ENCODE data around the gene MIS18BP1. TPM values are rescaled to one million over a fixed set of nuclear protein-coding genes. Genes with fewer than 3 reads are reported as not detected.

Gene MIS18BP1
- total RNA-seq, 4 donors from 2014 or later: 10.8 to 20.8 (median 12.7) TPM

DNA sequence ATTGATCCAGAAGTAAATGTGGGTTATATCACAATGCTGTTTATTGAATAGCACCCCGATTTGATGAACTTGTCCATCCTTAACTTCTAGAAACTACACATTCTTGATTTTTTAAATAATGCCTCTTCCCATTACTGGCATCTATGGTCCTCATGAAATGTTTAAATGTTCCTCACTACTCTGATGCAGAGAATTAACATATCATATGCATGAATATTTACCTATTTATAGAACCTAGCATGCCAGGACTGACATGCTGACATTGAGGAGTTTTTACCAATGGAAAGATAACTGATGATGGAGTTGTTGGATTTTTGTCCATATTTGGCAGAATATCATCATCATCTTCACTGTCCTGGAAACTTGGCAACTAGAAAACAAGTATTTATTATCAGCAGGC is 42.8 kb downstream of the MIS18BP1 start:
- WGBS: 96% methylated on average over 1 of the region's 1 CpG

DNA sequence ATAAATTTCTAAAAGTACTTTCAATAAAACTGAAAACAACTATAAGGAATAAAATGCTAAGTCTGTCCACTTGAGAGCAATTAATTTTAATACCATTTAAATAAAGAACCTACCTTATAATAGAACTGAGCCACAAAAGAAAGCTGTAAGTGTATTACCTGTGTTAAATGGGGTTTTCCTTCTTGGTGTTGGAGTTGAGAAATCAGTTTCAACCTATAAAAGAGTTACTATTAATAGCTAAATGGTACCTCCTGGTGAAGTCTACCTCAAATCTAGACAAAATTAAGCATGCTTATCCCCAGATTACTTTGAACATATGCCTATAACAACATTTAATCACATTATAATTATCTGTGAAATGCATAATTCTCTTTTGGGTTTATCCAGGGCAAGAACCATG is 48.8 kb downstream of the MIS18BP1 start:
- H3K9me3 ChIP-seq: no peaks in the 10 kb centered on the region
- TF ChIP-seq, protein P1, sequence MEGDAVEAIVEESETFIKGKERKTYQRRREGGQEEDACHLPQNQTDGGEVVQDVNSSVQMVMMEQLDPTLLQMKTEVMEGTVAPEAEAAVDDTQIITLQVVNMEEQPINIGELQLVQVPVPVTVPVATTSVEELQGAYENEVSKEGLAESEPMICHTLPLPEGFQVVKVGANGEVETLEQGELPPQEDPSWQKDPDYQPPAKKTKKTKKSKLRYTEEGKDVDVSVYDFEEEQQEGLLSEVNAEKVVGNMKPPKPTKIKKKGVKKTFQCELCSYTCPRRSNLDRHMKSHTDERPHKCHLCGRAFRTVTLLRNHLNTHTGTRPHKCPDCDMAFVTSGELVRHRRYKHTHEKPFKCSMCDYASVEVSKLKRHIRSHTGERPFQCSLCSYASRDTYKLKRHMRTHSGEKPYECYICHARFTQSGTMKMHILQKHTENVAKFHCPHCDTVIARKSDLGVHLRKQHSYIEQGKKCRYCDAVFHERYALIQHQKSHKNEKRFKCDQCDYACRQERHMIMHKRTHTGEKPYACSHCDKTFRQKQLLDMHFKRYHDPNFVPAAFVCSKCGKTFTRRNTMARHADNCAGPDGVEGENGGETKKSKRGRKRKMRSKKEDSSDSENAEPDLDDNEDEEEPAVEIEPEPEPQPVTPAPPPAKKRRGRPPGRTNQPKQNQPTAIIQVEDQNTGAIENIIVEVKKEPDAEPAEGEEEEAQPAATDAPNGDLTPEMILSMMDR (IDR thresholded peaks at IDR 0.05): no peak
- TF ChIP-seq POLR2AphosphoS5 (IDR thresholded peaks at IDR 0.05) (no peak), POLR2A (IDR thresholded peaks at IDR 0.05; ENCODE audit: low read depth) (no peak), EP300 (IDR thresholded peaks at IDR 0.05) (no peak)
- no peak for DNase-seq (ENCODE audit: extremely low spot score)
- no peak overlapping the region for H3K27ac ChIP-seq (replicated peaks in 1 of 4)
- intact Hi-C loops (cut with DNase I): no loop called here
- no peak overlapping the region for H3K4me3 ChIP-seq
- H3K27me3 ChIP-seq: no peaks in the 10 kb centered on the region
- peaks cover 0 to 44% (median 9%) of the 10 kb centered on the region in 4 donors for H3K36me3 ChIP-seq
- no peaks in the 10 kb centered on the region for H3K4me1 ChIP-seq

More for the DNA sequence above, 42.8 kb downstream of the MIS18BP1 start:
- no peaks in the 10 kb centered on the region for H3K4me1 ChIP-seq
- intact Hi-C loops (cut with DNase I): no loop called here
- H3K36me3 ChIP-seq: peaks cover 0 to 70% (median 19%) of the 10 kb centered on the region in 4 donors
- H3K27ac ChIP-seq (replicated peaks in 1 of 4): no peak overlapping the region
- TF ChIP-seq, protein P1 (IDR thresholded peaks at IDR 0.05): no peak
- TF ChIP-seq EP300 (IDR thresholded peaks at IDR 0.05): no peak
- no peak for TF ChIP-seq POLR2A (IDR thresholded peaks at IDR 0.05; ENCODE audit: low read depth)
- TF ChIP-seq POLR2AphosphoS5 (IDR thresholded peaks at IDR 0.05): no peak
- no peaks in the 10 kb centered on the region for H3K27me3 ChIP-seq
- H3K9me3 ChIP-seq: no peaks in the 10 kb centered on the region
- no peak overlapping the region for H3K4me3 ChIP-seq
- no peak for DNase-seq (ENCODE audit: extremely low spot score)

DNA sequence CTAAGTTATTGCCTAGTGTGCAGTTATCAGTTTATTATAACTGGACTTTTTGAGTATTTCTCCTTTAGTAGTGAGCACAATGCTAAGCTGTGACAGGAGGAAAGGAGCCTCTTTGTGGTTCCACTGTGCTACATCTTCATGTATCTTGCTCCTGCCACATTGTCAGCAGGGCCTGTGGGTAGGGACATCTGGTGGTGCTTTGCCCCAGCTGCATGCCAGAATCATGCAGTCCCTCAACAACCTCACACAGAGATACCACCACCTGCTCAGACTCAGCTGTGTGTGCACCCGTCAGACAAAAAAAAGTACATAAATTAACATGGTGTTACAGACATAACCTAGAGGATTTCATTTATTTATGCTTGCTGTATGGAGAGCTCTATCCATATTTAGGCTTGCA is 51.1 kb downstream of the MIS18BP1 start:
- Histone ChIP-seq H3K36me3 (peaks cover 0 to 32% (median 3%) of the 10 kb centered on the region in 4 donors), H3K27ac (replicated peaks in 1 of 4) (no peak overlapping the region), H3K4me3 (no peak overlapping the region), H3K9me3 (no peaks in the 10 kb centered on the region), H3K27me3 (no peaks in the 10 kb centered on the region), H3K4me1 (peaks cover 0 to 10% (median 0%) of the 10 kb centered on the region in 4 donors)
- intact Hi-C loops (cut with DNase I): no loop called here
- TF ChIP-seq EP300 (IDR thresholded peaks at IDR 0.05): no peak
- TF ChIP-seq, protein P1 (IDR thresholded peaks at IDR 0.05): no peak
- TF ChIP-seq POLR2A (IDR thresholded peaks at IDR 0.05; ENCODE audit: low read depth): no peak
- TF ChIP-seq POLR2AphosphoS5 (IDR thresholded peaks at IDR 0.05): no peak
- 67% methylated on average over 1 of the region's 1 CpG for WGBS
- DNase-seq (ENCODE audit: extremely low spot score): no peak

DNA sequence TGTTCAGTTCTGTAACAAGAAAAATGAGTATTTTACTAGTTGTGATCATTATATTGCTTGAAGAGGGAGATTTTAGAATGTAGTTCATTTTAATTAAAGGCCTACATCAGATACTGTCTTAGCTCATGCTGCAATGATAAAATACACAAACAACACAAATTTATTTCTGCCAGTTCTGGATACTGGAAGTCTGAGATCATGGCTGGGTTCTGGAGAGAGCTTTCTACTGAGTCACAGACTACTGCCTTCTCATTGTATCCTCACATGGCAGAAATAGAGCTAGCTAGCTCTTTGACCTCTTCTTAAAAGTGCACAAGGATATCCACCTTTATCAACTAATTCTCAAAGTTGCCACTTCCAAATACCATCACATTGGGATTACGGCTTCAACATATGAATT is 53.8 kb downstream of the MIS18BP1 start:
- Histone ChIP-seq H3K9me3 (no peaks in the 10 kb centered on the region), H3K4me1 (peaks cover 0 to 14% (median 2%) of the 10 kb centered on the region in 4 donors), H3K27ac (replicated peaks in 1 of 4) (no peak overlapping the region), H3K36me3 (peaks cover 0 to 18% (median 0%) of the 10 kb centered on the region in 4 donors), H3K27me3 (no peaks in the 10 kb centered on the region), H3K4me3 (no peak overlapping the region)
- intact Hi-C loops (cut with DNase I): no loop called here
- TF ChIP-seq EP300 (IDR thresholded peaks at IDR 0.05): no peak
- no peak for TF ChIP-seq POLR2A (IDR thresholded peaks at IDR 0.05; ENCODE audit: low read depth)
- TF ChIP-seq, protein P1 (IDR thresholded peaks at IDR 0.05): no peak
- no peak for TF ChIP-seq POLR2AphosphoS5 (IDR thresholded peaks at IDR 0.05)
- no peak for DNase-seq (ENCODE audit: extremely low spot score)
- 100% methylated on average over 1 of the region's 1 CpG for WGBS

DNA sequence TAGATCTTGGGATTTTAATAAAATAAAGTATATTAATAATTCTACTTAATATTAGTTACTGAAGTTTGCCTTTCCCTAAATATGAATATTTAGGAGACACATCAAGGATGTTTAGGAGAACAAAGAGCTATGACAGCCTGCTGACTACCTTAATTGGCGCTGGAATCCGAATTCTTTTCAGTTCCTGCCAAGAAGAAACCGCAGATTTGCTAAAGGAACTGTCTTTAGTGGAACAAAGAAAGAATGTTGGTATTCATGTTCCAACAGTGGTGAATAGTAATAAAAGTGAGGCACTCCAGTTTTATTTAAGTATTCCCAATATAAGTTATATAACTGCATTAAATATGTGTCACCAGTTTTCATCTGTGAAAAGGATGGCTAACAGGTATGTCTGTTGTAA is 54.5 kb downstream of the MIS18BP1 start:
- intact Hi-C loops (cut with DNase I): no loop called here
- H3K36me3 ChIP-seq: peaks cover 0 to 18% (median 0%) of the 10 kb centered on the region in 4 donors
- peaks cover 0 to 14% (median 2%) of the 10 kb centered on the region in 4 donors for H3K4me1 ChIP-seq
- 44% methylated on average over 3 of the region's 3 CpGs for WGBS
- no peaks in the 10 kb centered on the region for H3K27me3 ChIP-seq
- no peaks in the 10 kb centered on the region for H3K9me3 ChIP-seq
- no peak for DNase-seq (ENCODE audit: extremely low spot score)
- H3K27ac ChIP-seq (replicated peaks in 1 of 4): no peak overlapping the region
- no peak for TF ChIP-seq POLR2AphosphoS5 (IDR thresholded peaks at IDR 0.05)
- no peak for TF ChIP-seq POLR2A (IDR thresholded peaks at IDR 0.05; ENCODE audit: low read depth)
- TF ChIP-seq, protein P1 (IDR thresholded peaks at IDR 0.05): no peak
- TF ChIP-seq EP300 (IDR thresholded peaks at IDR 0.05): no peak
- no peak overlapping the region for H3K4me3 ChIP-seq
